Astrocyte (in vitro differentiated cells and primary cell): Measurements from ENCODE around the gene ZDHHC14. TPM values are rescaled to one million over a fixed set of nuclear protein-coding genes. Genes with fewer than 3 reads are reported as not detected.

Experiments
- DNase-seq: peaks from one replicate; pipeline ENCODE4 v3.0.0-alpha.2; 2010; ENCODE audit warnings: low read depth
- FAIRE-seq: peaks from 2 replicates; lab custom pipeline; 2011; peaks lifted over from hg19 to GRCh38; lab: Jason Lieb, UNC
- H2AFZ ChIP-seq: 2 replicates; pipeline ENCODE4 v1.6.0; 2012; ENCODE audit warnings: low read depth, low read length, inconsistent platforms
- H3K27ac ChIP-seq: 2 replicates; pipeline ENCODE4 v1.5.1; 2011; ENCODE audit warnings: low read depth, low read length, inconsistent platforms
- H3K27me3 ChIP-seq: 2 replicates; pipeline ENCODE4 v1.6.0; 2011; ENCODE audit warnings: low read length, inconsistent platforms; ENCODE audit not compliant: insufficient read depth
- H3K36me3 ChIP-seq: 2 replicates; pipeline ENCODE4 v1.5.1; 2011; ENCODE audit warnings: low read length, inconsistent platforms; ENCODE audit not compliant: insufficient read depth
- H3K4me1 ChIP-seq: 2 replicates; pipeline ENCODE4 v1.5.1; 2011; ENCODE audit warnings: low read length, inconsistent platforms; ENCODE audit not compliant: insufficient read depth
- H3K4me2 ChIP-seq: 2 replicates; pipeline ENCODE4 v1.6.0; 2012; ENCODE audit warnings: low read length, inconsistent platforms
- H3K4me3 ChIP-seq: 2 replicates; pipeline ENCODE4 v1.5.1; 2011; ENCODE audit warnings: low read depth, mild to moderate bottlenecking, low read length, inconsistent platforms; ENCODE audit not compliant: insufficient read depth
- H3K79me2 ChIP-seq: 2 replicates; pipeline ENCODE4 v1.6.0; 2012; ENCODE audit warnings: mild to moderate bottlenecking, low read length, inconsistent platforms; ENCODE audit not compliant: insufficient read depth
- H3K9ac ChIP-seq: 2 replicates; pipeline ENCODE4 v1.6.0; 2012; ENCODE audit warnings: mild to moderate bottlenecking, low read length, inconsistent platforms
- H3K9me3 ChIP-seq: 2 replicates; pipeline ENCODE4 v1.5.1; 2012; ENCODE audit warnings: low read depth, mild to moderate bottlenecking, low read length, inconsistent platforms; ENCODE audit not compliant: insufficient read depth
- H4K20me1 ChIP-seq: 2 replicates; pipeline ENCODE4 v1.6.0; 2012; ENCODE audit warnings: low read length, inconsistent platforms; ENCODE audit not compliant: insufficient read depth
- H3K27ac Mint-ChIP-seq: one replicate; pipeline ENCODE4 v1.8.0; 2021; ENCODE audit warnings: mild to moderate bottlenecking, mixed read lengths; ENCODE audit not compliant: unreplicated experiment
- H3K27me3 Mint-ChIP-seq: one replicate; pipeline ENCODE4 v1.8.0; 2021; ENCODE audit warnings: low read depth, mixed read lengths; ENCODE audit not compliant: unreplicated experiment
- H3K36me3 Mint-ChIP-seq: one replicate; pipeline ENCODE4 v1.8.0; 2021; ENCODE audit warnings: low read depth, mixed read lengths; ENCODE audit not compliant: unreplicated experiment
- H3K4me1 Mint-ChIP-seq: one replicate; pipeline ENCODE4 v1.8.0; 2021; ENCODE audit warnings: low read depth, mixed read lengths; ENCODE audit not compliant: unreplicated experiment
- H3K4me3 Mint-ChIP-seq: one replicate; pipeline ENCODE4 v1.8.0; 2021; ENCODE audit warnings: mild to moderate bottlenecking, moderate library complexity, mixed read lengths; ENCODE audit not compliant: unreplicated experiment
- H3K9me3 Mint-ChIP-seq: one replicate; pipeline ENCODE4 v1.8.0; 2021; ENCODE audit warnings: mild to moderate bottlenecking, mixed read lengths; ENCODE audit not compliant: unreplicated experiment
- EZH2 ChIP-seq: IDR thresholded peaks from 2 replicates; pipeline ENCODE4 v1.6.1; 2012; ENCODE audit warnings: mild to moderate bottlenecking, low read length, inconsistent platforms; ENCODE audit not compliant: insufficient read depth
- total RNA-seq: library from RNA; stranded (reverse); gene quantifications from 2 replicates; pipeline ENCODE4 v1.2.1, GENCODE V29; 2021
- TF ChIP-seq, protein P1 (sequence below): IDR thresholded peaks from 2 replicates; pipeline ENCODE4 v1.5.1; 2011; ENCODE audit warnings: low read depth, mild to moderate bottlenecking, inconsistent platforms, low read length, moderate library complexity; ENCODE audit not compliant: insufficient read depth

ZDHHC14 gene
- total RNA-seq, 1 donor from 2014 or later, result 7.2 TPM

DNA sequence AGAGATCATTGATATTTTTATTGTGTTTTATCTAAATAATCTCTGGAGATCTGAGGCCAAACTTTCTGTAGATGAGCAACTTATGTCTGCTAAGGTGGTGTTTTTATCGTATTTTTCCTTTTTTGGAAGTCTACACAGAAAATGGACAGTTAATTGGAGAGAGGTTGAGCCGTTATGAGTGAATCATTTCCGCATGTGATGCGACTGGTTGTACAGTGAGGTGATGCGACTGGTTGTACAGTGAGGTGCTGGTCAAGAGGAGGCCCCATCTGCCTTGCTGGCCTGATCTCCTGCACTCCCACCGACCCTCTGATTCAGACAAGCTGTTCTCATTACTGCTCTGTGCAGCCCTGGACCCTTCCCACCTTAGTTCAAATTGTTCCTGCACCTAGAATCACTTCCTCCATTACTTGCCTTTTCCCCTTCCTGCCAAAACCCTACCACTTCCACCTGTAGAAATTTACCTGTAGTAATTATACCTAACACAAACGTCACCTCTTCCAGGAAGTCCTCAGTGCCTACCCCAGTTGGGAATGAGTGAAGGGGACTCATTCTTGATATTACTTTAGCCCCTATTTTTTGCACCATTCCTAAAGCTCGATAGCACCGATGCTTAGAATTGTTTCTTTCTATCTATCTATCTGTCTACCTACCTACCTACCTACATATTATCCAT is 100.3 kb downstream of the ZDHHC14 start:
- Mint-ChIP-seq H3K4me1 (no peaks in the 10 kb centered on the region), H3K27ac (no peak overlapping the region), H3K27me3 (peaks cover under 1% of the 10 kb centered on the region), H3K4me3 (no peak overlapping the region), H3K9me3 (peaks cover 2% of the 10 kb centered on the region), H3K36me3 (peaks cover 2% of the 10 kb centered on the region)
- Histone ChIP-seq H4K20me1 (no peaks in the 10 kb centered on the region), H3K79me2 (no peaks in the 10 kb centered on the region), H3K9ac (no peak overlapping the region), H3K4me1 (no peaks in the 10 kb centered on the region), H3K36me3 (no peaks in the 10 kb centered on the region), H3K27ac (no peak overlapping the region), H2AFZ (no peak overlapping the region), H3K4me3 (no peak overlapping the region), H3K9me3 (no peaks in the 10 kb centered on the region), H3K27me3 (no peaks in the 10 kb centered on the region), H3K4me2 (no peak overlapping the region)
- TF ChIP-seq, protein P1, sequence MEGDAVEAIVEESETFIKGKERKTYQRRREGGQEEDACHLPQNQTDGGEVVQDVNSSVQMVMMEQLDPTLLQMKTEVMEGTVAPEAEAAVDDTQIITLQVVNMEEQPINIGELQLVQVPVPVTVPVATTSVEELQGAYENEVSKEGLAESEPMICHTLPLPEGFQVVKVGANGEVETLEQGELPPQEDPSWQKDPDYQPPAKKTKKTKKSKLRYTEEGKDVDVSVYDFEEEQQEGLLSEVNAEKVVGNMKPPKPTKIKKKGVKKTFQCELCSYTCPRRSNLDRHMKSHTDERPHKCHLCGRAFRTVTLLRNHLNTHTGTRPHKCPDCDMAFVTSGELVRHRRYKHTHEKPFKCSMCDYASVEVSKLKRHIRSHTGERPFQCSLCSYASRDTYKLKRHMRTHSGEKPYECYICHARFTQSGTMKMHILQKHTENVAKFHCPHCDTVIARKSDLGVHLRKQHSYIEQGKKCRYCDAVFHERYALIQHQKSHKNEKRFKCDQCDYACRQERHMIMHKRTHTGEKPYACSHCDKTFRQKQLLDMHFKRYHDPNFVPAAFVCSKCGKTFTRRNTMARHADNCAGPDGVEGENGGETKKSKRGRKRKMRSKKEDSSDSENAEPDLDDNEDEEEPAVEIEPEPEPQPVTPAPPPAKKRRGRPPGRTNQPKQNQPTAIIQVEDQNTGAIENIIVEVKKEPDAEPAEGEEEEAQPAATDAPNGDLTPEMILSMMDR, result no peak
- no peak for TF ChIP-seq EZH2
- FAIRE-seq (no peak), DNase-seq (no peak)

DNA sequence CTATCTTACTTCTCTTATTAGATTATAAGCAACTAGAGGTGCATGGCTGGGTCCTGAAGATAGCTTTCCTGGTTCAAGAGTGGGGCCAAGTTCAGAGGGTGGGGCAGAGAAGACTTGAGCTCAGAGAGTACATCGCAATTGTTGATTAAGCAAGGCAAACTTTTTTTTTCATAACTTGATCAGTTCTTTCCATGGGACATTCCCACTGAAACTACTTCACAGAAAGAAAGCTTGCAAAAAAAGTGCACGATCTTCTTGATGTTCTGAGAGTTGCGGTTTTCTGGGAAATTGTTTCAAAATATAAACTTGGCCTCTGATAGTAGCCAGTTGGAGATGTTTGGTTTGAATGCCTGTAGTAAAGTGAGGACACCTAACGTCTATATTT is 100.9 kb downstream of the ZDHHC14 start:
- no peak overlapping the region for H3K27ac Mint-ChIP-seq
- no peak overlapping the region for H3K4me3 Mint-ChIP-seq
- no peaks in the 10 kb centered on the region for H3K9me3 Mint-ChIP-seq
- FAIRE-seq (no peak), DNase-seq (no peak)
- no peak for TF ChIP-seq EZH2
- TF ChIP-seq, protein P1, result no peak
- H3K4me1 ChIP-seq, result no peaks in the 10 kb centered on the region
- H3K4me2 ChIP-seq, result no peak overlapping the region
- H3K27me3 ChIP-seq, result no peaks in the 10 kb centered on the region
- peaks cover 5% of the 10 kb centered on the region for H3K27me3 Mint-ChIP-seq
- no peak overlapping the region for H2AFZ ChIP-seq
- H4K20me1 ChIP-seq, result no peaks in the 10 kb centered on the region
- H3K79me2 ChIP-seq, result no peaks in the 10 kb centered on the region
- H3K4me1 Mint-ChIP-seq, result no peaks in the 10 kb centered on the region
- H3K9me3 ChIP-seq, result no peaks in the 10 kb centered on the region
- H3K4me3 ChIP-seq, result no peak overlapping the region
- no peak overlapping the region for H3K9ac ChIP-seq
- no peaks in the 10 kb centered on the region for H3K36me3 ChIP-seq
- H3K27ac ChIP-seq, result no peak overlapping the region
- peaks cover 2% of the 10 kb centered on the region for H3K36me3 Mint-ChIP-seq

DNA sequence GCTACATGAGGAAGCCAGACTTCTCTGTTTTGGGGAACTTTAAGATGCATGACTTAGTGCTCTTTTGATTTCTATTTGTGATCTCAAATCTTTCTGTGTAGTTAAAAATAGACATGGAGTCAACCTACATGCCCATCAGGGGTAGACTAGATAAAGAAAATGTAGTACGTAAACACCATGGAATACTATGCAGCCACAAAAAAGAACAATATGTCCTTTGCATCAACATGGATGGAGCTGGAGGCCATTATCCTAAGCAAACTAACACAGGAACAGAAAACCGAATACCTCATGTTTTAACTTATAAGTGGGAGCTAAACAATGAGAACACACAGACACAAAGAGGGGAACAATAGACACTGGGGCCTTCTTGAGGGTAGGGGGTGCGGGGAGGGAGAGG is 102.8 kb downstream of the ZDHHC14 start:
- DNase-seq, result no peak
- TF ChIP-seq EZH2, result no peak
- TF ChIP-seq, protein P1, result no peak

More for the DNA sequence above, 102.8 kb downstream of the ZDHHC14 start:
- Mint-ChIP-seq H3K27ac (no peak overlapping the region), H3K4me3 (no peak overlapping the region), H3K36me3 (peaks cover 2% of the 10 kb centered on the region), H3K4me1 (no peaks in the 10 kb centered on the region), H3K27me3 (peaks cover 7% of the 10 kb centered on the region), H3K9me3 (no peaks in the 10 kb centered on the region)
- no peak overlapping the region for H3K4me2 ChIP-seq
- FAIRE-seq, result no peak
- no peaks in the 10 kb centered on the region for H3K9me3 ChIP-seq
- no peak overlapping the region for H2AFZ ChIP-seq
- no peaks in the 10 kb centered on the region for H3K36me3 ChIP-seq
- no peaks in the 10 kb centered on the region for H3K79me2 ChIP-seq
- H3K27ac ChIP-seq, result no peak overlapping the region
- no peak overlapping the region for H3K4me3 ChIP-seq
- H3K4me1 ChIP-seq, result no peaks in the 10 kb centered on the region
- no peak overlapping the region for H3K9ac ChIP-seq
- H4K20me1 ChIP-seq, result peaks cover 4% of the 10 kb centered on the region
- H3K27me3 ChIP-seq, result no peaks in the 10 kb centered on the region
